Epithelial cell of esophagus (primary cell): ENCODE data around the gene BCKDHB.
A peak's percentile ranks its signal among the peaks of the same experiment; 100 is the strongest.
"Not testable (repeated sequence)": the region's sequence is repeated elsewhere in the genome, so short reads cannot be mapped to it uniquely, and the experiment has no call there.

Experiments used
- DNase-seq: peaks from one replicate; pipeline ENCODE4 v3.0.0; 2010; ENCODE audit warnings: low read depth
- H3K4me3 ChIP-seq: 2 replicates; pipeline ENCODE4 v1.5.1; 2011; ENCODE audit warnings: mild to moderate bottlenecking, low read length, control low read depth
- CTCF ChIP-seq: IDR thresholded peaks from 2 replicates; pipeline ENCODE4 v1.5.1; 2011; ENCODE audit warnings: low read depth, mild to moderate bottlenecking, low read length, control low read depth, inconsistent platforms; ENCODE audit not compliant: insufficient read depth; ENCODE audit errors: missing control alignments

The BCKDHB gene

DNA sequence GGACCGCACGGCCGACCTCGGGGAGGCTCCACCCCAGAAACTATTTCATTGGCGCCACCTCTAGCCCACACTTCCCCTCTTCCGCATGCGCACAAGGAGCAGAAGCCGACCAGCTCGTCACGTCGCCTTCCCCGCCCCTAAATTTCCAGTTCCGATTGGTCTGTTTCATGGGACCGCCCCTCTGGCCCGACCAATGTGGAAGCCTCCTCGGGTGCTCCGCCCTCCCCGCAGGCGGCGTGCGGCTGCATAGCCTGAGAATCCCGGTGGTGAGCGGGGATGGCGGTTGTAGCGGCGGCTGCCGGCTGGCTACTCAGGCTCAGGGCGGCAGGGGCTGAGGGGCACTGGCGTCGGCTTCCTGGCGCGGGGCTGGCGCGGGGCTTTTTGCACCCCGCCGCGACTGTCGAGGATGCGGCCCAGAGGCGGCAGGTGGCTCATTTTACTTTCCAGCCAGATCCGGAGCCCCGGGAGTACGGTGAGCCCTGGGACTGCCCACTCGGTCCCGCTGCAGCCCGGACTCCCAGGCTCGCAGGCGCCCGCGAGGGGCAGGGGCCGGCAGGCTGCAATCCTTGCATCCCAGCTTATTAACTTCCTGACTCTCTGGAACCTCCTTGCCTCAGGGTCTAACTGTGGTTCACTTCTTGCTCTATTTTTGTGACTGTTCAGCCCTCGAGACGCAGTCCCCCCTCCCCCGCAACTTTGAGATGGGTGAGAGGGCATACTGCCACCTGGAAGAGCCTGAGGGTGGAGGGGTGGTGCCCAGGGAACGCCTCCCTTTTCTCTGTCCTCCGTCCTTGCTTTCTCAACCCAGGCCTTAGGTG is at the start of gene BCKDHB:
BCKDHB (plus strand) TSS at position 254 of the 818 bp plus-strand sequence; CDS start at position 277, 23 bp downstream.
- no peak for TF ChIP-seq CTCF
- DNase-seq: peak; percentile 99
- H3K4me3 ChIP-seq: peak within 1 kb of the TSS; percentile 84

GRCh38 chr6:80060774-80061173 is 45.7 kb upstream of the BCKDHB start:
- no peak overlapping the region for H3K4me3 ChIP-seq
- no peak for TF ChIP-seq CTCF
- DNase-seq: no peak

DNA sequence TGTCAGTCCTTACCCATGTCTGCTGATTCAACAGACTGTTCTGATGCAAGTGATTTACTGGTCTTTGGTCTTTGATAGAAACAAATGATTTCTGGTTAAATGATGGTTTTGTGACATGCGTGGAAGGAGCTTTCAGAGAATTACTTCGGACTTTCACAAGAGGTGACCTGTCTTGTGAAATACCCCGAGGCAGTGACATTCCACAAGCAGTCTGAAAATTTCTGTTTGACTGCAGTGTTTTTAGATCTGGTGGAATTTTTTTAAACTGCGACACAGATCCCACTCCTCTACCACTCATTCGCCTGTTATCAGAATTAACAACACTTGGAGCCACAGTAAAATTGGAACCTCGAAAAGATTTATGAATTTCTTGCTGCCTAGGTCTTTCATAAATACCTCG is 38.3 kb upstream of the BCKDHB start:
- peak; percentile 8 for DNase-seq
- not testable (repeated sequence) for H3K4me3 ChIP-seq

GRCh38 chr6:80070431-80070830 is 36.0 kb upstream of the BCKDHB start:
- DNase-seq, H3K4me3 ChIP-seq: not testable (repeated sequence)

GRCh38 chr6:80077067-80077466 is 29.4 kb upstream of the BCKDHB start:
- H3K4me3 ChIP-seq: no peak overlapping the region
- no peak for TF ChIP-seq CTCF
- DNase-seq: no peak

DNA sequence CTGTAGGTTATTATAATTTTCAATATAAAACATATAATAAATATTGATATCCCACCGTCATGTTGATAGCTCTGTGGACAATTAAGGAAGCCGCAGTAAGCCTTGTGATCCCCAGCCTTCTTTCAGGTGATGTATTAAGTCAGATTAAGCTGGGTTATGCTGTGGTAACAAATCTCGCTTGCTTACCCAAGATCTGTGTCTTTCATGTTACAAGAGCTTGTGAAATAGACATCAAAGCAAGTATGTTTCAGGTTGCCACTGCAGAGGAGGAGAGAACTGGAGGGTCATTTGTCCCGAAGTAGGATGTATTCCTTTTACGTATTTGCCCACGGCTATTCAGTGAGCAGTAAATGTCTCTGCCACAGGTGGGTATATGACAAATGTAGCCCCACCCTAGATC is 17.8 kb upstream of the BCKDHB start:
- no peak for DNase-seq
- TF ChIP-seq CTCF: no peak
- no peak overlapping the region for H3K4me3 ChIP-seq

- no peak for DNase-seq
- TF ChIP-seq CTCF: no peak
- H3K4me3 ChIP-seq: no peak overlapping the region
Observed at GRCh38 chr6:80091506-80091905, 15.0 kb upstream of the BCKDHB start.

DNA sequence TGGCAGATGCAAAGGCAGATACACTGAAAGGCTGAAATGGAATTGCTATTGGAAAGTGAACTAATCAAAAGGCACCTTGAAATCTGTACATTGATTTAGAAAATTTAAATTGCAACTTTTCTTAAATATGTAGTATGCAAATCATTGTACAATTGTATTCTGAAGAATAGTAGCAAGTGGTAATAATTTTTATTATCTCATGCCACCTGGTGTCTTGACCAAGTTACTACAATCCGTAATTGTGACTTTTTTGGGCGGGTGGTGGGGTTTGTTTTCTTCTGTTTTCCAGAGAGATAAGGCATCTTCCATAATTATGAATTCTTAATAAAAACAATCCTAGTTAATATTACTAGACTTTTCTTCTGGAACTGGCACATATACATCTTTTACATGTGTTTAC is 12.5 kb upstream of the BCKDHB start:
- peak; percentile 54 for TF ChIP-seq CTCF
- DNase-seq: peak; percentile 27
- no peak overlapping the region for H3K4me3 ChIP-seq
